Articular chondrocyte of knee joint (primary cell): ENCODE results near the gene RALGAPB. TPM values are rescaled to one million over a fixed set of nuclear protein-coding genes. Genes with fewer than 3 reads are reported as not detected.

Experiments
- small RNA-seq: library from RNA; depleted of rRNA; stranded (forward); fragments of <200 nt; gene quantifications from one replicate; pipeline ENCODE3, GENCODE V24; 2012
- total RNA-seq: library from RNA; depleted of rRNA; stranded (reverse); fragments of >200 nt; gene quantifications from 2 replicates; pipeline ENCODE4 v1.2.3, GENCODE V29; 2012

Gene RALGAPB
- total RNA-seq: 41.4 and 42.5 TPM in 2 replicates

GRCh38 chr20:38472513-38473366 is at the start of gene RALGAPB:
TSS of gene RALGAPB (plus strand) at chr20:38472843. CDS start at chr20:38488433, 15,590 bp downstream.

DNA sequence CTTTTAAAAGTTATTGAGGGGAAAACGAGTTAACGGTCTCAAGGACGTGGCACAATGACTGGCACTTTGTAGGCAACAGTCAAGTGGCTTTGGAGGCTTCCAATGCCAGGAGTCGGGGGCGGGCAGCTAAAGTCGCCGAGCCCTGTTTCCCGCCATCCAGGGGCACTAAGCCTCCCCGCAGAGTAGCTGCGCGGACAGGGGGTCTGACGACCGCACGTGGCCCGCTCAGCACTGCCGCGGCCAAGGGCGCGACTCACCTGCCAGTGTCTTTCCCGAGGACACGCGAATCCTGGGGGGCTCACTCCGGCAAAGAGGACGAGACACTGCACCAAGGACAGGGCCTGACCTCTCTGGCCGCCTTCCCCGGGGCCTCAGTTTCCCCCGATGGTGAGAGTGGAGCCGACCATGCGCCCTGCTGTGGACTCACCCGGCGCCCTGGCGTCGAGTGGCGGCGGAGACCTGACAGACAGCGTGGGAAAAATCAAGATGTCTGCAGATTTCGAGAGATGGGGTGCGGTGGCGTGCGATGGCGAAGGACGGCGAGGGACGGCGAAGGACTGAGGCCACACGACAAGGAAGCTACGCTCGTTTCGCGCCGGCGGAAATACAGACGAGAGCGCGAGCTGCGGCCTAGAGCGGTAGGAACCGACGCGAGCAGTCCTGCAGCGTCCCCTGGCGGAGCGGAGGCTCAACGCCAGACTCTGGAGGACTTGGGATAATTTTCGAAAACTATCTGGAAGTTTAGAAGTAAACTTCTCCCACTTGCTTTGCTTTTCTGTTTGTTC is 37.7 kb upstream of the RALGAPB start, which contains the start of gene SNHG17:
TSS of gene SNHG17 (minus strand) at position 559 of the 785 bp plus-strand sequence.

DNA sequence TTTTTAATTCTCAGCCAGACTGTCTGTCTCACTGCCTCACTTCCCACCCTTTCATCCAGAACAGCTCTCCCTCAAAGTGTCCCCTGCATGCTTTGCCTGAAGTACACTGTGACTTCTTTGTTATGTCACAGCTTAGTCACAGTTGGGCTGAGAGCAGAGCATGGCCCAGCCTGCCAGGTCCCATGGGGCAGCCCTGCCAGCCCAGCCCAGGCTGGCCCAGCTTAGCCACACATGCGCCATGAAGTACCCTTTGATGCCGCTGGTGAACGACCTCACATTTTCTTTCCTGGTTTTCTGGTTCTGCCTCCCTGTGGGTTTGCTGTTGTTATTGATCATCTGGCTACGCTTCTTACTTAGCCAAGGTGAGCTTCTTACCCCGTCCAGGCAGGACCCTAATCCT is 108.4 kb downstream of the RALGAPB start, which contains the start of gene ADIG:
TSS of gene ADIG (plus strand) at position 185 of the 400 bp plus-strand sequence. CDS start at position 239, 54 bp downstream.

GRCh38 chr20:38601216-38602184 is 128.9 kb downstream of the RALGAPB start, which contains the start of gene ARHGAP40:
TSS of gene ARHGAP40 (plus strand) at chr20:38601809.

Small RNA genes lying within 50 kb of the gene (small RNA-seq; reads per million reads assigned to genes)
- gene MIR548O2 (not detected), gene RF00056 (not detected), gene SNORA60 (12.0 reads per million, percentile 94 among the genes with 10 or more reads in this experiment), gene SNORA71A (243 reads per million, percentile 98 among the genes with 10 or more reads in this experiment), gene SNORA71B (594 reads per million, percentile 99 among the genes with 10 or more reads in this experiment), gene SNORA71C (6.9 reads per million, percentile 92 among the genes with 10 or more reads in this experiment), gene SNORA71D (4,074 reads per million, percentile 100 among the genes with 10 or more reads in this experiment), gene SNORA71E (not detected)

Other genes starting within 250 kb of the RALGAPB start
- 2.0 and 3.7 TPM in 2 replicates for gene KIAA1755, start 212.1 kb upstream of the RALGAPB start, total RNA-seq
- not detected in 2 replicates for gene BPI, start 168.7 kb upstream of the RALGAPB start, total RNA-seq
- gene LBP, start 126.4 kb upstream of the RALGAPB start, total RNA-seq: 0.54 and 2.1 TPM in 2 replicates
- 3.5 and 8.5 TPM in 2 replicates for gene SNHG17, start 37.5 kb upstream of the RALGAPB start, total RNA-seq
- not detected in 2 replicates for gene ADIG, start 108.4 kb downstream of the RALGAPB start, total RNA-seq
- gene ARHGAP40, start 129.0 kb downstream of the RALGAPB start, total RNA-seq: not detected in 2 replicates